A673 (cell line): ENCODE measurements around the gene CEMIP.

Source experiments
- EZH2 ChIP-seq: fragments of 200-600 bp; sonication (generic); IDR thresholded peaks from 2 replicates; pipeline ENCODE4 v1.6.1; 2017; ENCODE audit warnings: borderline replicate concordance, low read depth, mild to moderate bottlenecking, mixed read lengths, antibody characterized with exemption, low read length; ENCODE audit not compliant: poor library complexity, severe bottlenecking
- TF ChIP-seq, protein P1 (sequence below): fragments of 300-800, 200-600 bp; sonication (generic); conservative IDR thresholded peaks from 2 replicates; pipeline ENCODE4 v1.5.1; 2017; ENCODE audit warnings: low read depth, mild to moderate bottlenecking, antibody characterized with exemption, low read length, moderate library complexity, mixed read lengths

DNA sequence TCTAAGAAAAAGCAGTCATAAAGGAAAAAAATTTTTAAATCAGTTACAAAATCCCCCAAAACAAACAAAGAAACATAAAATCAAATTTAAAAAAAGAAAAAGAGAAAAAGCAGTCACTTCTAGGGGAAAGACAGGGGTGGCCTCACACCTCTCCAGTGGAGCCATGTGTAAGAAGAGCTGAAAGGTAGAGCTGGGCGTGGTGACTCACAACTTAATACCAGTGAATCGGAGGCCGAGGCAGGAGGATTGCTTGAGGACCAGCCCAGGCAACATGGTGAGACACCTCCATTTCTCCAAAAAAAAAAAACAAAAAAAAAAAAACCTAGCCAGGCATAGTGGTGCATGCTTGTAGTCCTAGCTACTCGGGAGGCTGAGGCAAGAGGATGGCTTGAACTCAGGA is 195.7 kb downstream of the CEMIP start:
- TF ChIP-seq, protein P1, sequence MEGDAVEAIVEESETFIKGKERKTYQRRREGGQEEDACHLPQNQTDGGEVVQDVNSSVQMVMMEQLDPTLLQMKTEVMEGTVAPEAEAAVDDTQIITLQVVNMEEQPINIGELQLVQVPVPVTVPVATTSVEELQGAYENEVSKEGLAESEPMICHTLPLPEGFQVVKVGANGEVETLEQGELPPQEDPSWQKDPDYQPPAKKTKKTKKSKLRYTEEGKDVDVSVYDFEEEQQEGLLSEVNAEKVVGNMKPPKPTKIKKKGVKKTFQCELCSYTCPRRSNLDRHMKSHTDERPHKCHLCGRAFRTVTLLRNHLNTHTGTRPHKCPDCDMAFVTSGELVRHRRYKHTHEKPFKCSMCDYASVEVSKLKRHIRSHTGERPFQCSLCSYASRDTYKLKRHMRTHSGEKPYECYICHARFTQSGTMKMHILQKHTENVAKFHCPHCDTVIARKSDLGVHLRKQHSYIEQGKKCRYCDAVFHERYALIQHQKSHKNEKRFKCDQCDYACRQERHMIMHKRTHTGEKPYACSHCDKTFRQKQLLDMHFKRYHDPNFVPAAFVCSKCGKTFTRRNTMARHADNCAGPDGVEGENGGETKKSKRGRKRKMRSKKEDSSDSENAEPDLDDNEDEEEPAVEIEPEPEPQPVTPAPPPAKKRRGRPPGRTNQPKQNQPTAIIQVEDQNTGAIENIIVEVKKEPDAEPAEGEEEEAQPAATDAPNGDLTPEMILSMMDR: no peak
- no peak for TF ChIP-seq EZH2
